Gastrocnemius medialis (tissue), 4 donors: ENCODE results near the gene INTS11. TPM values are rescaled to one million over a fixed set of nuclear protein-coding genes. Genes with fewer than 3 reads are reported as not detected.
"Not testable (repeated sequence)": the region's sequence is repeated elsewhere in the genome, so short reads cannot be mapped to it uniquely, and the experiment has no call there.

ENCODE experiments used
- ATAC-seq, 2 donors: fragments of 150-250 bp; one replicate each; pipeline ENCODE4 v1.9.1; 2016
- DNase-seq, 2 donors: peaks; one replicate each; pipeline ENCODE4 v3.0.0-alpha.2; 2019
- H3K27ac ChIP-seq, 4 donors: fragments of 200-600 bp; sonication (generic); 1 replicate in 1 of 4; 2 replicates in 3 of 4; pipeline ENCODE4 v1.5.1; 2016 to 2018; ENCODE audit warnings: mild to moderate bottlenecking in 2 of 4, moderate library complexity in 1 of 4
- H3K27me3 ChIP-seq, 3 donors: fragments of 200-600 bp; sonication (generic) in 2 of 3; 1 replicate in 1 of 3; 2 replicates in 2 of 3; pipeline versions ENCODE4 v1.5.1 to v1.6.0; 2016 to 2019; ENCODE audit warnings: mild to moderate bottlenecking in 1 of 3, moderate library complexity in 1 of 3
- H3K36me3 ChIP-seq, 2 donors: fragments of 200-600 bp; sonication (generic) in 1 of 2; one replicate each; pipeline ENCODE4 v1.5.1; 2017 to 2018
- H3K4me1 ChIP-seq, 2 donors: fragments of 200-600 bp; sonication (generic) in 1 of 2; one replicate each; pipeline ENCODE4 v1.5.1; 2016 to 2017; ENCODE audit warnings: mild to moderate bottlenecking in 2 of 2
- H3K4me3 ChIP-seq, 4 donors: fragments of 200-600 bp; sonication (generic) in 3 of 4; 1 replicate in 1 of 4; 2 replicates in 3 of 4; pipeline ENCODE4 v1.5.1; 2016 to 2019; ENCODE audit warnings: mild to moderate bottlenecking in 2 of 4
- H3K9me3 ChIP-seq, 3 donors: fragments of 200-600 bp; sonication (generic) in 2 of 3; 1 replicate in 1 of 3; 2 replicates in 2 of 3; pipeline ENCODE4 v1.5.1; 2016 to 2019
- CTCF ChIP-seq, 5 experiments: fragments of 450-650 bp in 3 of 5; fragments of 200-600 bp in 2 of 5; sonication (generic) in 2 of 5; IDR thresholded peaks in 4 of 5; conservative IDR thresholded peaks in 1 of 5; 1 replicate in 4 of 5; 2 replicates in 1 of 5; pipeline ENCODE4 v1.5.1; 2016 to 2019; ENCODE audit warnings: antibody characterized with exemption in 5 of 5, mild to moderate bottlenecking in 3 of 5, moderate library complexity in 3 of 5
- POLR2A ChIP-seq, 2 donors: fragments of 450-650 bp; IDR thresholded peaks; one replicate each; pipeline ENCODE4 v1.6.1; 2017; ENCODE audit warnings: antibody characterized with exemption in 2 of 2, mild to moderate bottlenecking in 2 of 2, moderate library complexity in 2 of 2
- in situ Hi-C, 4 donors: fragments of 200-750 bp; cut with MboI; loops; one replicate each; pipeline versions ENCODE4 v1.15.0 to v1.8.0; 2017; ENCODE audit warnings: low sequenced_read_pairs in 4 of 4
- intact Hi-C: fragments of 100-400 bp; cut with DNase I; formaldehyde crosslinking; loops from one replicate; pipeline ENCODE4 v1.15.1; 2023; ENCODE audit warnings: low total_unique reads
- total RNA-seq, 4 donors: library from RNA; depleted of rRNA; stranded (reverse); fragments of >200 nt; gene quantifications; one replicate each; pipeline versions ENCODE4 v1.1.0 to v1.2.3, GENCODE V29; 2016

The INTS11 gene
- total RNA-seq, 4 donors from 2014 or later: 74.0 to 94.4 (median 84.7) TPM

- Histone ChIP-seq H3K36me3 (peaks cover 0 to 11% of the 10 kb centered on the region in 2 donors), H3K27me3 (no peaks in the 10 kb centered on the region), H3K4me1 (peaks cover 28 to 38% of the 10 kb centered on the region in 2 donors), H3K27ac (peak overlapping the region; percentile 5 to 51 (median 38)), H3K9me3 (no peaks in the 10 kb centered on the region), H3K4me3 (no peak overlapping the region)
- in situ Hi-C loops (no loop called here), intact Hi-C loops (loop anchor here (1.0 to 10.0 kb wide), 2 partner anchors 18 to 133 kb away; no protein-coding TSS in a partner anchor)
- TF ChIP-seq POLR2A (IDR thresholded peaks at IDR 0.05): no peak
- peak; percentile 89 to 97 (median 94) for TF ChIP-seq CTCF (IDR thresholded peaks at IDR 0.05 in 4 of 5, conservative IDR thresholded peaks at IDR 0.05 in 1 of 5)
- peak in 1 of 2 donors; percentile 17 for ATAC-seq
- DNase-seq: peak in 1 of 2 donors; percentile 63
Measured at GRCh38 chr1:1371746-1372711, 47.6 kb upstream of the INTS11 start.

- in situ Hi-C loops (no loop called here), intact Hi-C loops (loop anchor here (10.0 kb wide), 1 partner anchor 133 kb away; no protein-coding TSS in a partner anchor)
- no peaks in the 10 kb centered on the region for H3K27me3 ChIP-seq
- TF ChIP-seq CTCF (IDR thresholded peaks at IDR 0.05 in 4 of 5, conservative IDR thresholded peaks at IDR 0.05 in 1 of 5) (no peak), POLR2A (IDR thresholded peaks at IDR 0.05) (no peak)
- no peak overlapping the region for H3K27ac ChIP-seq
- H3K36me3 ChIP-seq: peaks cover 0 to 11% of the 10 kb centered on the region in 2 donors
- DNase-seq (no peak), ATAC-seq (no peak)
- H3K4me1 ChIP-seq: peaks cover 28 to 37% of the 10 kb centered on the region in 2 donors
- no peak overlapping the region for H3K4me3 ChIP-seq
- H3K9me3 ChIP-seq: no peaks in the 10 kb centered on the region
Measured at GRCh38 chr1:1371364-1371745, 46.9 kb upstream of the INTS11 start.

GRCh38 chr1:1370771-1371300, 46.4 kb upstream of the INTS11 start:
- no peaks in the 10 kb centered on the region for H3K27me3 ChIP-seq
- no peak overlapping the region for H3K4me3 ChIP-seq
- peaks cover 26 to 31% of the 10 kb centered on the region in 2 donors for H3K4me1 ChIP-seq
- no peak overlapping the region for H3K27ac ChIP-seq
- peaks cover 0 to 11% of the 10 kb centered on the region in 2 donors for H3K36me3 ChIP-seq
- H3K9me3 ChIP-seq: no peaks in the 10 kb centered on the region
- in situ Hi-C loops (no loop called here), intact Hi-C loops (loop anchor here (10.0 kb wide), 1 partner anchor 134 kb away; no protein-coding TSS in a partner anchor)
- TF ChIP-seq CTCF (IDR thresholded peaks at IDR 0.05 in 4 of 5, conservative IDR thresholded peaks at IDR 0.05 in 1 of 5) (no peak), POLR2A (IDR thresholded peaks at IDR 0.05) (no peak)
- DNase-seq (no peak), ATAC-seq (no peak)

GRCh38 chr1:1370094-1370493, 45.6 kb upstream of the INTS11 start:
- ATAC-seq, DNase-seq, H3K27me3 ChIP-seq, H3K4me3 ChIP-seq, in situ Hi-C loops, H3K27ac ChIP-seq, H3K9me3 ChIP-seq: not testable (repeated sequence)
- intact Hi-C loops: loop anchor here (10.0 kb wide), 1 partner anchor 135 kb away; no protein-coding TSS in a partner anchor
- Histone ChIP-seq H3K4me1 (peaks cover 23 to 29% of the 10 kb centered on the region in 2 donors), H3K36me3 (peaks cover 0 to 11% of the 10 kb centered on the region in 2 donors)

GRCh38 chr1:1367315-1367714, 42.9 kb upstream of the INTS11 start:
- peaks cover 0 to 1% (median 0%) of the 10 kb centered on the region in 3 donors for H3K27me3 ChIP-seq
- no peaks in the 10 kb centered on the region for H3K36me3 ChIP-seq
- H3K4me1 ChIP-seq: peaks cover 8% of the 10 kb centered on the region in 2 donors
- no peak overlapping the region for H3K4me3 ChIP-seq
- H3K9me3 ChIP-seq: no peaks in the 10 kb centered on the region
- DNase-seq: no peak
- intact Hi-C loops: no loop called here
- H3K27ac ChIP-seq: no peak overlapping the region
- TF ChIP-seq CTCF (IDR thresholded peaks at IDR 0.05 in 4 of 5, conservative IDR thresholded peaks at IDR 0.05 in 1 of 5) (no peak), POLR2A (IDR thresholded peaks at IDR 0.05) (no peak)
- ATAC-seq: no peak
- in situ Hi-C loops: no loop called here
